Measurements from ENCODE around the gene SNRNP200. TPM values are rescaled to one million over a fixed set of nuclear protein-coding genes. Genes with fewer than 3 reads are reported as not detected.

Gene SNRNP200
- total RNA-seq, 2 experiments from 2014 or later, result 79.3 to 216 TPM

DNA sequence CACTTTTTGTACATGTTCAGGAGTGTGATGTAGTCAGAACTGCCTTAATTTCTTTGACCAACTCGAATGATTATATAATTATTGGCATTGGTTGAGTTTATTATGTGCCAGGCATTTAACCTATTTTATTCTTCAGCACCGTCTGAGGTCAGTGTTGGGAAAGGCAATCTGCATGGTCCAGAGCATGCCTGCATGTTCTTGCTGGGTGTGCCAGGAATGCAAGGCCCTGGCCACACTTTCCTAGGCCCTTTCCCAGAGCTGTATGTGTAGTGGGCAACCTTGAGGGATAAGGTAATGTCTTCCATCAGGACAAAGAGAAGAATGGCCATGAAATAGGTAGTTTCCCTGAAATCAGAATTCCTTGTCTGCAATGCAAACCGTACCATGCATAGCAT is 9.7 kb upstream of the SNRNP200 start:
- no peaks in the 10 kb centered on the region for H4K20me1 ChIP-seq (ENCODE audit: insufficient read depth, low read length)
- H3K4me1 ChIP-seq (ENCODE audit: insufficient read depth, low read length, poor library complexity, severe bottlenecking), result peaks cover 30% of the 10 kb centered on the region
- TF ChIP-seq, protein P1, sequence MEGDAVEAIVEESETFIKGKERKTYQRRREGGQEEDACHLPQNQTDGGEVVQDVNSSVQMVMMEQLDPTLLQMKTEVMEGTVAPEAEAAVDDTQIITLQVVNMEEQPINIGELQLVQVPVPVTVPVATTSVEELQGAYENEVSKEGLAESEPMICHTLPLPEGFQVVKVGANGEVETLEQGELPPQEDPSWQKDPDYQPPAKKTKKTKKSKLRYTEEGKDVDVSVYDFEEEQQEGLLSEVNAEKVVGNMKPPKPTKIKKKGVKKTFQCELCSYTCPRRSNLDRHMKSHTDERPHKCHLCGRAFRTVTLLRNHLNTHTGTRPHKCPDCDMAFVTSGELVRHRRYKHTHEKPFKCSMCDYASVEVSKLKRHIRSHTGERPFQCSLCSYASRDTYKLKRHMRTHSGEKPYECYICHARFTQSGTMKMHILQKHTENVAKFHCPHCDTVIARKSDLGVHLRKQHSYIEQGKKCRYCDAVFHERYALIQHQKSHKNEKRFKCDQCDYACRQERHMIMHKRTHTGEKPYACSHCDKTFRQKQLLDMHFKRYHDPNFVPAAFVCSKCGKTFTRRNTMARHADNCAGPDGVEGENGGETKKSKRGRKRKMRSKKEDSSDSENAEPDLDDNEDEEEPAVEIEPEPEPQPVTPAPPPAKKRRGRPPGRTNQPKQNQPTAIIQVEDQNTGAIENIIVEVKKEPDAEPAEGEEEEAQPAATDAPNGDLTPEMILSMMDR (conservative IDR thresholded peaks at IDR 0.05; ENCODE audit: low read length), result no peak
- no peak for TF ChIP-seq EZH2phosphoT487 (IDR thresholded peaks at IDR 0.05; ENCODE audit: borderline replicate concordance, low read depth, low read length)
- H3K79me2 ChIP-seq (ENCODE audit: insufficient read depth, low read depth, low read length), result no peaks in the 10 kb centered on the region
- intact Hi-C loops (cut with micrococcal nuclease; ENCODE audit: unreplicated experiment), result no loop called here
- H3K4me3 ChIP-seq (ENCODE audit: low read depth, low read length, poor library complexity, severe bottlenecking), result no peak overlapping the region
- H3K4me2 ChIP-seq (ENCODE audit: low read length), result no peak overlapping the region
- ChIA-PET CTCF (ENCODE audit: unreplicated experiment) (no interaction called here), POLR2A (interaction anchor here (1.6 kb wide), 1 partner anchor 26 kb away, joined by 6 read pairs; no protein-coding TSS in a partner anchor)
- no peak overlapping the region for H2AFZ ChIP-seq (ENCODE audit: low read length)
- no peaks in the 10 kb centered on the region for H3K36me3 ChIP-seq (ENCODE audit: insufficient read depth, low read length)
- H3K27ac ChIP-seq (ENCODE audit: low read depth, low read length, poor library complexity, severe bottlenecking), result no peak overlapping the region
- no peak for DNase-seq (ENCODE audit: low spot score)
- BruUV-seq (replicated peaks), result no TSS peak
- no peaks in the 10 kb centered on the region for H3K9me3 ChIP-seq (ENCODE audit: low read length)
- H3K9me2 ChIP-seq (ENCODE audit: insufficient read depth, low read length), result no peaks in the 10 kb centered on the region

- peaks cover 9% of the 10 kb centered on the region; the same call in 1 of the 2 replicates for H4K20me1 ChIP-seq (ENCODE audit: insufficient read depth, low read length)
- H3K36me3 ChIP-seq (ENCODE audit: insufficient read depth, low read length), result peaks cover 17% of the 10 kb centered on the region
- peaks cover 28% of the 10 kb centered on the region for H3K4me1 ChIP-seq (ENCODE audit: insufficient read depth, low read length, poor library complexity, severe bottlenecking)
- peaks cover 24% of the 10 kb centered on the region for H3K79me2 ChIP-seq (ENCODE audit: insufficient read depth, low read depth, low read length)
- POLR2A ChIA-PET, result interaction anchor here (1.0 to 1.2 kb wide), 2 partner anchors 13 to 34 kb away, joined by 3 to 4 read pairs; no protein-coding TSS in a partner anchor
- TF ChIP-seq EZH2phosphoT487 (IDR thresholded peaks at IDR 0.05; ENCODE audit: borderline replicate concordance, low read depth, low read length), result no peak
- TF ChIP-seq, protein P1 (conservative IDR thresholded peaks at IDR 0.05; ENCODE audit: low read length), result no peak
- CTCF ChIA-PET (ENCODE audit: unreplicated experiment), result no interaction called here
- no peak overlapping the region for H3K4me2 ChIP-seq (ENCODE audit: low read length)
- no TSS peak for BruUV-seq (replicated peaks)
- intact Hi-C loops (cut with micrococcal nuclease; ENCODE audit: unreplicated experiment), result no loop called here
- H3K9me2 ChIP-seq (ENCODE audit: insufficient read depth, low read length), result no peaks in the 10 kb centered on the region
- no peak overlapping the region for H2AFZ ChIP-seq (ENCODE audit: low read length)
- no peak overlapping the region for H3K27ac ChIP-seq (ENCODE audit: low read depth, low read length, poor library complexity, severe bottlenecking)
- no peaks in the 10 kb centered on the region for H3K9me3 ChIP-seq (ENCODE audit: low read length)
- H3K4me3 ChIP-seq (ENCODE audit: low read depth, low read length, poor library complexity, severe bottlenecking), result no peak overlapping the region
- DNase-seq (ENCODE audit: low spot score), result no peak
These were observed 2.9 kb upstream of the SNRNP200 start for GRCh38 chr2:96308248-96308647.

DNA sequence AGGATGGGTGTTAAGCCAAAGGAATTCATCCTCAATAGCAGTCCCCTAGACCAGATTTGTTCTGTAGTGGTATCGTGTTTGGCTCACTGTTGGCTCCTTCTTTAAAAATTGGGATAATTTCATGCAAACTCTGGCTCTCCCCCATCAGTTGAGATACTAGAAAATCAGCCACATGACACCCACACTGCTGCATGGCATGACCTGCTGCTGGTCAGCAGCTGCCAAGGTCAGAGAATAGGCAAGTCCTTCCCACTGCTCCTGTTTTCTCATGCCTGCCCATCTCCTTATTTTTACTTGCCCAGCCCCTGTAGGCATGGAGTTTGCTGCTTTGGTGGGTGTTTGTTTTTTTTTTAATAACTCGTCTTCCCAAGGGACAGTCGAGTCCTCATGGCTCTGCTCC is 1.0 kb upstream of the SNRNP200 start:
- H2AFZ ChIP-seq (ENCODE audit: low read length), result peak overlapping the region; percentile 80; the same call in 1 of the 2 replicates
- H3K36me3 ChIP-seq (ENCODE audit: insufficient read depth, low read length), result peaks cover 36% of the 10 kb centered on the region

More for the DNA sequence above, 1.0 kb upstream of the SNRNP200 start:
- H4K20me1 ChIP-seq (ENCODE audit: insufficient read depth, low read length), result peaks cover 9% of the 10 kb centered on the region; the same call in 1 of the 2 replicates
- peak overlapping the region; percentile 95 for H3K4me3 ChIP-seq (ENCODE audit: low read depth, low read length, poor library complexity, severe bottlenecking)
- peaks cover 36% of the 10 kb centered on the region for H3K79me2 ChIP-seq (ENCODE audit: insufficient read depth, low read depth, low read length)
- no peak for DNase-seq (ENCODE audit: low spot score)
- ChIA-PET CTCF (ENCODE audit: unreplicated experiment) (no interaction called here), POLR2A (interaction anchor here (0.7 to 3.4 kb wide), 6 partner anchors 14 to 99 kb away, joined by 3 to 31 read pairs (median 3); partner anchors contain the start of genes CIAO1, NCAPH and TMEM127)
- H3K9me3 ChIP-seq (ENCODE audit: low read length), result no peaks in the 10 kb centered on the region
- no peaks in the 10 kb centered on the region for H3K9me2 ChIP-seq (ENCODE audit: insufficient read depth, low read length)
- BruUV-seq (replicated peaks), result no TSS peak
- H3K4me2 ChIP-seq (ENCODE audit: low read length), result peak overlapping the region; percentile 96
- intact Hi-C loops (cut with micrococcal nuclease; ENCODE audit: unreplicated experiment), result no loop called here
- H3K4me1 ChIP-seq (ENCODE audit: insufficient read depth, low read length, poor library complexity, severe bottlenecking), result peaks cover 28% of the 10 kb centered on the region
- H3K27ac ChIP-seq (ENCODE audit: low read depth, low read length, poor library complexity, severe bottlenecking), result peak overlapping the region; percentile 73
- no peak for TF ChIP-seq EZH2phosphoT487 (IDR thresholded peaks at IDR 0.05; ENCODE audit: borderline replicate concordance, low read depth, low read length)
